GM10847 (cell line): ENCODE measurements around the gene GBP4.

Experiments
- POLR2A ChIP-seq: IDR thresholded peaks from 2 replicates; pipeline ENCODE4 v1.6.1; 2011; ENCODE audit not compliant: insufficient read length; ENCODE audit errors: extremely low read depth

The GBP4 gene

DNA sequence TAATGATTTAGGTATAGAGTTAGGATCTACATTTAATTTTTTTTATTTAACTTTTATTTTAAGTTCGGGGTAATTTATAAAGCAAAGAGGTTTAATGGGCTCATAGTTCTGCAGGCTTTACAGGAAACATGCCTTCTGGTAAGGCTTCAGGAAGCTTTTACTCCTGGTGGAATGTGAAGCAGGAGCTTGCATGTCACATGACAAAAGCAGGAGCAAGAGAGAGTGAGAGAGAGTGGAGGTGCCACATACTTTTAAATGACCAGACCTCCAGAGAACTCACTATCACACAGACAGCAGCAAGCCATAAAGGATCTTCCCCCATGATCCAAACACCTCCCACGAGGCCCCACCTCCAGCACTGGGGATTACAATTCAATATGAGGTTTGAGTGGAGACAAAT lies 55.3 kb downstream of the GBP4 start:
- no peak for TF ChIP-seq POLR2A

DNA sequence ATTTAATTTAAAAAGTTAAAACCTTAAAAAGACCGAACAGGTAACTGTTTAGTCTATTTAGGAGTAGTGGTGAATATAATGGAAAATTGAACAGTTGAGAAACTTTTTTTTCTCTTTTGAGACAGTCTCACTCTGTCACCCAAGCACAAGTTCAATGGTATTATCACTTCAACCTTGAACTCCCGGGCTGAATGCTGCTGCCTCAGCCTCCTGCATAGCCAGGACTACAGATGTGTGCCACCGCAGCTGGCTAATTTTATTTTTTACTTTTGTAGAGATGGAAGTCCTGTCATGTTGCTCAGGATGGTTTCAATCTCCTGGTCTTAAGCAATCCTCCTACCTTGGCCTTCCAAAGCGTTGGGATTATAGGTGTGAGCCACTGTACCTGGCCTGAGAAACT lies 56.6 kb downstream of the GBP4 start:
- TF ChIP-seq POLR2A: no peak

DNA sequence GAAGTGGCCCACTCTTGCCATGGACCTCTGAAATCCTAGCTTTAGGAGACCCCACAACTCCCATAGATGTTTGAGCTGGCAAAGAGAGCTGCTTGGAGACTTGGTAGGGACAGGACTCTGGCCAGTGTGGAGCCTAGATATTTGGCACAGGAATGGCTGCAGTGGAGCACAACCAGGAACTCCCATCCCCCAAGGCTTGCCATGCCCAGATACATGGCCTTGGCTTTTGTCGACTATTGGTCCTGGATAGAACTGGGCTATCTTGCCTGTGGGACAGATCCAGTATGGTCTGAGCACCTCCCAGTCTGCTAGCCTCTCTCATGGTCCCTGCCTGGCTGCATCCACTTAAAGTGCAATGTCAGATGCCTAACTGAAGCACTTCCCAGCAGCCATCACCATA lies 65.0 kb downstream of the GBP4 start:
- no peak for TF ChIP-seq POLR2A
